Activated CD8-positive, alpha-beta T cell treated with anti-CD3 and anti-CD28 coated beads, Interleukin-2, amount 10 ng/mL, durations not matched to agents 7 days and 5 days (primary cell): ENCODE data around the gene CDKN2C. TPM values are rescaled to one million over a fixed set of nuclear protein-coding genes. Genes with fewer than 3 reads are reported as not detected.

Experiments
- ATAC-seq: fragments of 150-1000 bp; cut with Tn5 transposase; one replicate; pipeline ENCODE4 v1.10.0; 2021; ENCODE audit warnings: moderate library complexity
- CTCF ChIA-PET: fragments of 350-600 bp; sonication (Branson Sonifier 250); formaldehyde crosslinking; loops from one replicate; lab custom pipeline; 2021; ENCODE audit warnings: antibody characterized with exemption; lab: Charles Lee
- POLR2A ChIA-PET: fragments of 350-600 bp; sonication (Branson Sonifier 250); formaldehyde crosslinking; loops from one replicate; lab custom pipeline; 2021; ENCODE audit warnings: antibody characterized with exemption; lab: Charles Lee
- DNase-seq: peaks from one replicate; pipeline ENCODE4 v3.0.0-alpha.2; 2020
- H3K27ac Mint-ChIP-seq: one replicate; pipeline ENCODE4 v1.8.0; 2021; ENCODE audit warnings: mild to moderate bottlenecking, mixed read lengths
- H3K27me3 Mint-ChIP-seq: one replicate; pipeline ENCODE4 v1.8.0; 2021; ENCODE audit warnings: low read depth, mixed read lengths
- H3K36me3 Mint-ChIP-seq: one replicate; pipeline ENCODE4 v1.8.0; 2021; ENCODE audit warnings: low read depth, mixed read lengths
- H3K4me1 Mint-ChIP-seq: one replicate; pipeline ENCODE4 v1.8.0; 2021; ENCODE audit warnings: low read depth, mixed read lengths
- H3K4me3 Mint-ChIP-seq: one replicate; pipeline ENCODE4 v1.8.0; 2021; ENCODE audit warnings: mild to moderate bottlenecking, mixed read lengths
- H3K9me3 Mint-ChIP-seq: one replicate; pipeline ENCODE4 v1.8.0; 2022; ENCODE audit warnings: mixed read lengths; ENCODE audit not compliant: insufficient read depth
- total RNA-seq, 2 experiments: library from RNA; stranded (reverse); gene quantifications; one replicate each; pipeline ENCODE4 v1.2.3, GENCODE V29; 2021

Gene CDKN2C
- total RNA-seq, 2 experiments from 2014 or later = 82.0 to 82.5 TPM

DNA sequence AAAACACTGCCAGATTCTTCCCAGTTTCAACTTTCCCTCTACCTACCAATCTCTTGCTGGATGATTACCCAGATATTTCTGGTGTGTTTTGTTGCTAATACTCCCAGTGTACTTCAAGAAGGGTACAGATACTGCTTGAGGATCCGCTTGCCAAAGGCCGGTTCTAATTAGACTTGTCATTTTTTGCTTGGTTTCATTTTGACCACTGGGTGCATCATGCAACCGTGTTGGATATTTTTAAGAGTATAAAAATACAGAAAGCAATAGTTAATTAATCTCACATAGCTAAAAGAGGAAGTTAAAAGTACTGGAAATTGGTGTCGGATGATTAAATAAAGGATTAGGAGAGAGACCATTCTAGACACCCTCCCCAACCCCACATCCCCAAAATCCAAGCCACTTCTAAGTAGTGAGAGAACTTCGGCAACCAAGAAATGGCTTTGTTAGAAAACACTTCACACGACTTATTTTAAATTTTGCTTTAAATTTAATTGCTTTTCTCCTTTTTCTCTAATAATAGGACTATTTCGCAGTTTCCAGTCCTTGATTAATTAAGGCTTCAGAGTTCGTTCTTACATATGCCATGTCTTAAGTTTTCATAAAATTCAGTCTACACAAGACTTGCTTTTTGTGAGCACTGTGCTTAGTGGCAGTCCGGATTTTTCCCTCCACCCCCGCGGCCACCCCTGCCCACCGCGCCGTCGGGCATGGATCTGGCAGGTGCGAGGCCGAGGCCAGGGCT lies 2.5 kb upstream of the CDKN2C start:
- DNase-seq (no peak), ATAC-seq (no peak)
- Mint-ChIP-seq H3K27me3 (no peaks in the 10 kb centered on the region), H3K9me3 (no peaks in the 10 kb centered on the region), H3K4me3 (peak overlapping the region; percentile 98), H3K36me3 (peaks cover 26% of the 10 kb centered on the region), H3K27ac (peak overlapping the region; percentile 100), H3K4me1 (peaks cover 18% of the 10 kb centered on the region)
- POLR2A ChIA-PET = interaction anchor here (0.8 to 4.1 kb wide), 4 partner anchors 8 to 37 kb away, joined by 3 to 85 read pairs (median 38); partner anchors contain the start of gene FAF1
- CTCF ChIA-PET = interaction anchor here (1.2 to 3.8 kb wide), 5 partner anchors 7 to 268 kb away, joined by 3 to 30 read pairs (median 15); partner anchors contain the start of gene FAF1

DNA sequence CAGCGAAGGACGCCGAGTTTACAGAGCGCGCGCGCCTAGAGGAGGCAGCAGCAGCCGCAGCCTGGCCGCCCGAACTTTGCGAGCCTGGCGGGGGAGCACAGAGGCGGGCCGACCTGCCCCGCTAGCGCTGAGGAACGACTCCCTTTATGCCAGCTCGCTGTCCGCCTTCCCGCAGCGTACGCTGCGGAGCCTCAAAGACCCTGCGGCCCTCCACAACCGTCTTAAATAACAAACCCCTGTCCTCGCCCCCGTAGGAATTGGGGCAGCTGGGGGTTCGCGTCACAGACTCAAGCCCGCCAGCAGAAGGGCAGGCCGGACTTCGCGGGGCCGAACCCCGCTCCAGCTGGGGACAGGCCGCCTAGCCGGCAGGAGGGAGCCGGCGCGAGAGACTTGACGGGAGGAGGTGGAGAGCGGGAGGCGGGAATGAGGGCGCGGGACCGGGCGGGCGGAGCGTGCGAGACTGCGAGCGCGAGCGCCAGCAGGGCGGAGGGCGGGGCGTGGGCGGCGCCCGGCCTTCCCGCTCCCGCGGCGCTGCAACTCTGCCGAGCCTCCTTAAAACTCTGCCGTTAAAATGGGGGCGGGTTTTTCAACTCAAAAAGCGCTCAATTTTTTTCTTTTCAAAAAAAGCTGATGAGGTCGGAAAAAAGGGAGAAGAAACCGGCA lies 1.8 kb upstream of the CDKN2C start:
- ATAC-seq (peak; percentile 82), DNase-seq (peak; percentile 89)
- POLR2A ChIA-PET = interaction anchor here (0.6 to 4.1 kb wide), 8 partner anchors 8 to 248 kb away, joined by 3 to 85 read pairs (median 4); partner anchors contain the start of gene FAF1
- peaks cover 32% of the 10 kb centered on the region for H3K36me3 Mint-ChIP-seq
- peaks cover 24% of the 10 kb centered on the region for H3K4me1 Mint-ChIP-seq
- H3K4me3 Mint-ChIP-seq = peak overlapping the region; percentile 98
- H3K9me3 Mint-ChIP-seq = no peaks in the 10 kb centered on the region
- CTCF ChIA-PET = interaction anchor here (0.6 to 3.8 kb wide), 8 partner anchors 7 to 267 kb away, joined by 3 to 30 read pairs (median 12); partner anchors contain the start of gene FAF1
- peak overlapping the region; percentile 100 for H3K27ac Mint-ChIP-seq
- no peaks in the 10 kb centered on the region for H3K27me3 Mint-ChIP-seq

DNA sequence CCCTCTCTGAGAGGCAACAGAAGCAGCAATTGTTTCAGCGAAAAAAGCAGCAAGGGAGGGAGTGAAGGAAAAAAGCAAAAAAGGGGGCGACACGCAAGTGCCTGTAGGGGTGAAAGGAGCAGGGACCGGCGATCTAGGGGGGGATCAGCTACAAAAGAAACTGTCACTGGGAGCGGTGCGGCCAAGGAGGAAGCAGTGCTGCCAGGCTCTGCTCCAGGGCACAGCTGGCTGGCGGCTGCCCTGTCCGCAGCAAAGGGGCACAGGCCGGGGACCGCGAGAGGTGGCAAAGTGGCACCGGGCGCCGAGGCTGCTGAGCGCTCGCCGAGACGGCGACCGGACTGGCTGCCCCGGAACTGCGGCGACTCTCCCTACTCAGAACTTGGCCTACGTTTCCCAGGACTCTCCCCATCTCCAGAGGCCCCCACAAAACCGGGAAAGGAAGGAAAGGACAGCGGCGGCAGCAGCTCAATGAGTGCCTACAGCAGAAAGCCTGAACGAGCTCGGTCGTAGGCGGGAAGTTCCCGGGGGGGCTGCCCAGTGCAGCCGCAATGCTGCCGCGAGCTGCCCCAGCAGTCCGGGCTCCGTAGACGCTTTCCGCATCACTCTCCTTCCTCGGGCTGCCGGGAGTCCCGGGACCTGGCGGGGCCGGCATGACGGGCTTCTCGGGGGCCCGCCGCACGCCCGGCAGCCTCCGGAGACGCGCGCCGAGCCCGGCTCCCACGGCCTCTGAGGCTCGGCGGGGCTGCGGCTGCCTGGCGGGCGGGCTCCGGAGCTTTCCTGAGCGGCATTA lies 1.0 kb upstream of the CDKN2C start:
- ATAC-seq (peak; percentile 29), DNase-seq (peak; percentile 66)
- ChIA-PET POLR2A (interaction anchor here (0.6 to 4.1 kb wide), 11 partner anchors 9 to 910 kb away, joined by 3 to 85 read pairs (median 4); partner anchors contain the start of gene FAF1), CTCF (interaction anchor here (0.8 to 3.8 kb wide), 6 partner anchors 8 to 220 kb away, joined by 3 to 30 read pairs (median 18); partner anchors contain the start of gene FAF1)
- Mint-ChIP-seq H3K9me3 (no peaks in the 10 kb centered on the region), H3K36me3 (peaks cover 39% of the 10 kb centered on the region), H3K27ac (peak overlapping the region; percentile 100), H3K4me3 (peak overlapping the region; percentile 98), H3K27me3 (no peaks in the 10 kb centered on the region), H3K4me1 (peaks cover 30% of the 10 kb centered on the region)

DNA sequence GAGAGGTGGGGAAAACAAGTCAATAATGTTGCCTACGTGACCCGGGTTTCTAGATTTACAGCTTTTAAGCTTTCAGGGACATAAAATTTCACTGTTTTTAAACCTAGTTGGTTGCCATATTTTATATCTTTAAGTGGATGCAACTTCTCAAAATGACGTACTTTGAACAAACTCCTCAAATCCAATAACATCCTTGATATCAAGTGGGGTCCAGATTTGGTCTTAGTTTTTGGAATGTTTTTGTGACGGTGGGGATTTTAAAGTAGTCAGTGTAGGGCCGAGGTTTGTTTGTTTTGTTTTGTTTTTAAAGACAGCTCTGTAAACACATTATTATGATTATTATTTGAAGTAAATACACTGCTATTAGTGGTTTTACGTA lies 453 bp downstream of the CDKN2C start:
- ChIA-PET CTCF (interaction anchor here (1.7 to 3.8 kb wide), 4 partner anchors 9 to 221 kb away, joined by 3 to 30 read pairs (median 12); partner anchors contain the start of gene FAF1), POLR2A (interaction anchor here (0.6 to 4.1 kb wide), 8 partner anchors 8 to 549 kb away, joined by 3 to 85 read pairs (median 6); partner anchors contain the start of genes EPS15, FAF1 and RNF11)
- Mint-ChIP-seq H3K9me3 (no peaks in the 10 kb centered on the region), H3K27me3 (no peaks in the 10 kb centered on the region), H3K4me1 (peaks cover 43% of the 10 kb centered on the region), H3K27ac (peak overlapping the region; percentile 98), H3K36me3 (peaks cover 52% of the 10 kb centered on the region), H3K4me3 (peak overlapping the region; percentile 98)
- ATAC-seq = no peak
- DNase-seq = no peak

- ChIA-PET POLR2A (interaction anchor here (1.9 to 4.1 kb wide), 3 partner anchors 7 to 265 kb away, joined by 8 to 85 read pairs (median 71); partner anchors contain the start of genes FAF1 and RNF11), CTCF (interaction anchor here (1.7 to 3.8 kb wide), 4 partner anchors 10 to 221 kb away, joined by 3 to 30 read pairs (median 12); partner anchors contain the start of gene FAF1)
- Mint-ChIP-seq H3K27ac (peak overlapping the region; percentile 98), H3K4me1 (peaks cover 44% of the 10 kb centered on the region), H3K27me3 (no peaks in the 10 kb centered on the region), H3K4me3 (peak overlapping the region; percentile 98), H3K9me3 (no peaks in the 10 kb centered on the region), H3K36me3 (peaks cover 53% of the 10 kb centered on the region)
- ATAC-seq (no peak), DNase-seq (no peak)
These were observed 1.0 kb downstream of the CDKN2C start for GRCh38 chr1:50970931-50971582.

GRCh38 chr1:50971748-50972305 lies 1.8 kb downstream of the CDKN2C start:
- no peak for DNase-seq
- H3K4me3 Mint-ChIP-seq = peak overlapping the region; percentile 98
- no peak overlapping the region for H3K27ac Mint-ChIP-seq
- POLR2A ChIA-PET = interaction anchor here (1.5 kb wide), 1 partner anchor 12 kb away, joined by 8 read pairs; the partner anchor contains the start of gene FAF1
- H3K36me3 Mint-ChIP-seq = peaks cover 61% of the 10 kb centered on the region
- CTCF ChIA-PET = interaction anchor here (1.7 to 3.8 kb wide), 3 partner anchors 11 to 220 kb away, joined by 4 to 30 read pairs (median 21); partner anchors contain the start of gene FAF1
- ATAC-seq = no peak
- H3K27me3 Mint-ChIP-seq = no peaks in the 10 kb centered on the region
- H3K9me3 Mint-ChIP-seq = no peaks in the 10 kb centered on the region
- H3K4me1 Mint-ChIP-seq = peaks cover 52% of the 10 kb centered on the region

DNA sequence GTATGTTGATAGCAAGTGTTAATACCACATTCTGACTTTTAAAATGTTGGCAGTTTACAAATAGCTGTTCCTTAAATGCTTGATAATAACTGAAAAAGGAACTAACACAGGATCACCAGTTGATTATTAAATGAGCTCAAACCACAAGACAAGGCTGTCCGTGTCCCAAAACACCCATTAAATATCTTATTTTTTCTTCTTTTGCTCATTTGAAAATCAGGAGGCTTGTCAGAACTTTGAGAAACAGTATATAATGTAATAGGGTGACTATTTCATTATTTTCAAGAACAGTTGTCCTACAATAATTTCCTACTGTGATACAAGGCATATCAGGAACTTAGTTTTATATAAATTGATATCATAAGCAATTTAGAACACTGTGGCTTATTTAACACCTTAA lies 2.7 kb downstream of the CDKN2C start:
- Mint-ChIP-seq H3K9me3 (no peaks in the 10 kb centered on the region), H3K27ac (no peak overlapping the region), H3K36me3 (peaks cover 62% of the 10 kb centered on the region), H3K27me3 (no peaks in the 10 kb centered on the region), H3K4me3 (peak overlapping the region; percentile 15), H3K4me1 (peaks cover 46% of the 10 kb centered on the region)
- ATAC-seq = no peak
- POLR2A ChIA-PET = interaction anchor here (1.5 kb wide), 1 partner anchor 13 kb away, joined by 8 read pairs; the partner anchor contains the start of gene FAF1
- no peak for DNase-seq
- CTCF ChIA-PET = interaction anchor here (1.4 to 1.5 kb wide), 2 partner anchors 198 to 217 kb away, joined by 5 to 6 read pairs; no protein-coding TSS in a partner anchor

- Mint-ChIP-seq H3K4me3 (peak overlapping the region; percentile 15), H3K36me3 (peaks cover 62% of the 10 kb centered on the region), H3K27me3 (no peaks in the 10 kb centered on the region), H3K27ac (no peak overlapping the region), H3K4me1 (peaks cover 44% of the 10 kb centered on the region), H3K9me3 (no peaks in the 10 kb centered on the region)
- ATAC-seq (no peak), DNase-seq (no peak)
- CTCF ChIA-PET = interaction anchor here (0.9 to 1.5 kb wide), 3 partner anchors 13 to 216 kb away, joined by 3 to 6 read pairs (median 5); no protein-coding TSS in a partner anchor
- POLR2A ChIA-PET = interaction anchor here (1.5 kb wide), 1 partner anchor 13 kb away, joined by 8 read pairs; the partner anchor contains the start of gene FAF1
These were observed 3.2 kb downstream of the CDKN2C start for GRCh38 chr1:50973255-50973654.

GRCh38 chr1:50973875-50974617 lies 4.0 kb downstream of the CDKN2C start:
- Mint-ChIP-seq H3K9me3 (no peaks in the 10 kb centered on the region), H3K4me1 (peaks cover 50% of the 10 kb centered on the region), H3K4me3 (no peak overlapping the region), H3K36me3 (peaks cover 64% of the 10 kb centered on the region), H3K27me3 (peaks cover 2% of the 10 kb centered on the region), H3K27ac (no peak overlapping the region)
- CTCF ChIA-PET = interaction anchor here (0.9 to 1.5 kb wide), 2 partner anchors 13 to 200 kb away, joined by 3 to 6 read pairs; no protein-coding TSS in a partner anchor
- POLR2A ChIA-PET = no interaction called here
- DNase-seq (no peak), ATAC-seq (no peak)
